Neural cell (in vitro differentiated cells): ENCODE results near the gene PARM1.

Experiments used
- CTCF ChIP-seq: fragments of 450-650 bp; IDR thresholded peaks from 2 replicates; pipeline ENCODE4 v1.5.1; 2014; ENCODE audit warnings: antibody characterized with exemption, mild to moderate bottlenecking, moderate library complexity; ENCODE audit not compliant: poor library complexity, severe bottlenecking
- EP300 ChIP-seq: fragments of 450-650 bp; conservative IDR thresholded peaks from 2 replicates; pipeline ENCODE4 v1.6.1; 2014; ENCODE audit warnings: antibody characterized with exemption, mild to moderate bottlenecking, moderate library complexity; ENCODE audit not compliant: poor library complexity, severe bottlenecking
- RAD21 ChIP-seq: fragments of 450-650 bp; conservative IDR thresholded peaks from 2 replicates; pipeline ENCODE4 v1.6.1; 2014; ENCODE audit warnings: antibody characterized with exemption, mild to moderate bottlenecking, moderate library complexity

GRCh38 chr4:74975082-74975481, 42.2 kb downstream of the PARM1 start:
- TF ChIP-seq EP300, result no peak
- TF ChIP-seq CTCF, result no peak
- no peak for TF ChIP-seq RAD21
